Esophagus (tissue), 2 donors: ENCODE results near the gene HOXD10. TPM values are rescaled to one million over a fixed set of nuclear protein-coding genes. Genes with fewer than 3 reads are reported as not detected.

Experiments used
- H3K27ac ChIP-seq, 2 donors: one replicate each; pipeline ENCODE4 v1.5.1; 2013; ENCODE audit warnings: low read depth in 2 of 2, mild to moderate bottlenecking in 2 of 2, inconsistent platforms in 1 of 2, low read length in 1 of 2, moderate library complexity in 1 of 2
- H3K27me3 ChIP-seq, 2 donors: one replicate each; pipeline ENCODE4 v1.6.1; 2013; ENCODE audit warnings: low read length in 2 of 2, control low read depth in 1 of 2, mild to moderate bottlenecking in 1 of 2; ENCODE audit not compliant: insufficient read depth in 2 of 2, control insufficient read depth in 1 of 2
- H3K36me3 ChIP-seq, 2 donors: one replicate each; pipeline ENCODE4 v1.6.1; 2013; ENCODE audit warnings: low read length in 1 of 2; ENCODE audit not compliant: control insufficient read depth in 2 of 2, insufficient read depth in 2 of 2
- H3K4me1 ChIP-seq, 2 donors: one replicate each; pipeline ENCODE4 v1.6.1; 2013; ENCODE audit warnings: low read length in 1 of 2; ENCODE audit not compliant: control insufficient read depth in 2 of 2, insufficient read depth in 2 of 2
- H3K4me3 ChIP-seq, 2 donors: one replicate each; pipeline ENCODE4 v1.5.1; 2013; ENCODE audit warnings: low read length in 2 of 2, mild to moderate bottlenecking in 2 of 2, low read depth in 1 of 2, moderate library complexity in 1 of 2
- H3K9me3 ChIP-seq, 2 donors: one replicate each; pipeline ENCODE4 v1.6.1; 2013; ENCODE audit warnings: mild to moderate bottlenecking in 2 of 2, low read depth in 1 of 2, low read length in 1 of 2, moderate library complexity in 1 of 2; ENCODE audit not compliant: control insufficient read depth in 2 of 2, insufficient read depth in 1 of 2
- WGBS, 2 donors: extraction: QIAGEN DNeasy Blood & Tissue Kit; methylation state at CpG; one replicate each; pipeline ENCODE4 v1.1.7; 2013; 5-methylcytosine and 5-hydroxymethylcytosine counted together
- polyA plus RNA-seq, 2 donors: library from polyadenylated mRNA; stranded (reverse); fragments of 200-250 nt; gene quantifications; one replicate each; pipeline ENCODE4 v1.2.3, GENCODE V29; 2013
- donor health status: healthy with polysubstance abuse.
- donor health status: Bipolar disorder and iron deficiency.

Gene HOXD10
- polyA plus RNA-seq, 2 donors: 0.18 to 0.31 TPM

- H3K27ac ChIP-seq: no peak overlapping the region
- 7 to 10% methylated on average over 6 of the region's 6 CpGs for whole genome bisulfite sequencing, 2 donors
These were observed 27.4 kb upstream of the HOXD10 start for GRCh38 chr2:176088937-176089842.

GRCh38 chr2:176089843-176090395 lies 26.7 kb upstream of the HOXD10 start:
- Histone ChIP-seq H3K4me1 (peaks cover 8 to 15% of the 10 kb centered on the region in 2 donors), H3K27ac (no peak overlapping the region), H3K4me3 (no peak overlapping the region), H3K36me3 (no peaks in the 10 kb centered on the region), H3K9me3 (peaks cover 0 to 17% of the 10 kb centered on the region in 2 donors), H3K27me3 (peaks cover 2 to 53% of the 10 kb centered on the region in 2 donors)

More at GRCh38 chr2:176088937-176089842, 27.4 kb upstream of the HOXD10 start:
- Histone ChIP-seq H3K4me3 (no peak overlapping the region), H3K4me1 (peaks cover 8 to 15% of the 10 kb centered on the region in 2 donors), H3K36me3 (no peaks in the 10 kb centered on the region), H3K9me3 (peaks cover 0 to 16% of the 10 kb centered on the region in 2 donors), H3K27me3 (peaks cover 2 to 51% of the 10 kb centered on the region in 2 donors)

GRCh38 chr2:176090862-176091261 lies 25.7 kb upstream of the HOXD10 start:
- no peak overlapping the region for H3K4me3 ChIP-seq
- H3K27ac ChIP-seq: no peak overlapping the region
- peaks cover 8 to 14% of the 10 kb centered on the region in 2 donors for H3K4me1 ChIP-seq
- peaks cover 2 to 47% of the 10 kb centered on the region in 2 donors for H3K27me3 ChIP-seq
- no peaks in the 10 kb centered on the region for H3K36me3 ChIP-seq
- peaks cover 0 to 14% of the 10 kb centered on the region in 2 donors for H3K9me3 ChIP-seq
- WGBS, 2 donors: 25 to 30% methylated on average over 5 of the region's 5 CpGs

DNA sequence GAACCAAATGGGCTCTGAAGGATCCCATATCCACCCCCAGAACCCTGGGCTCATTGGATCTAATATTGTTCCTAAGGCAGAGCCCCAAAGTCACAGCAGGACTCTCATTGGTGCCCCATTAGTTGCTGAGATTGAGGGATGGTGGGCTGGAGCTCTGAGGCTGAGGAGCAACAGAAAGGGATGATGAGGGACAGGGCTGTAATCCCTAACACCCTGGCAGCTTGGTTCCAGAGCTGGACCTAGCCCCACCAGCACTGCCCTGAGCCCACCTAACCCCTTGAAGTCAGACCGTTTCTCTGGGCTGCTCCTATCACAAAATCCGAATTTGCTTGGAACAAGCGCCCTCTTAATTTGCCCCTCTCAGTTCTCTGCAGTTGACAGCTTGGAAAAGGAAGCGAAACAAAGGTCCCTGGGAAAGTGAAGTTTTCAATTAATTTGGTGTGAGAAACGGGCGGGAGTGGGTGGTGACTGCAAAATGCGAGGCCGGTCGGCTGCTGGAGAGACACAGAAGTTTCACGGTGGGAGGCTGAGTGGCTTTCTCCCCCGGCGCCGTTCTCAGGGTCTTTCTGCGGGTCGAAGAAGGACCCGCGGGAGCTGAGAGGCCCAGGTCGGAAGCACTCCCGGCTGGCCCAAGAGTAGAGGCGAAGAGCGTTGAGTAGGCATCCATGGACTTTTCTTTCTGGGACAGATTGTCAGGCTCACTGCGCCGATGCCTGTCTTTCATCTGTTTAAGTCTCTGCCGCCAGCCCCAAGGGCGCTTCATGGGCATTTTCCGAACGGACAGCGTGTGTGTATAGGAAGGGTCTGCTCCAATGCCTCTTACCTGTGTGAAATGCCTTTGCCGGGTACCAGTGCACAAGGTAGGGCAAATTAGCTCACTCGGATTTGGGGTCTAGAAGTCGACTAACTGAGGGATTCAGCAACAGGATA lies 25.0 kb upstream of the HOXD10 start:
- peaks cover 0 to 12% of the 10 kb centered on the region in 2 donors for H3K9me3 ChIP-seq
- H3K27ac ChIP-seq: no peak overlapping the region
- peaks cover 8 to 13% of the 10 kb centered on the region in 2 donors for H3K4me1 ChIP-seq
- no peaks in the 10 kb centered on the region for H3K36me3 ChIP-seq
- 8 to 14% methylated on average over 31 of the region's 31 CpGs for WGBS, 2 donors
- H3K27me3 ChIP-seq: peaks cover 0 to 43% of the 10 kb centered on the region in 2 donors
- H3K4me3 ChIP-seq: no peak overlapping the region

- 5% methylated on average over 51 to 95 of the region's 95 CpGs for WGBS, 2 donors
- H3K4me3 ChIP-seq: peak within 1 kb of the TSS; percentile 25 to 42
- H3K9me3 ChIP-seq: peaks cover 0 to 12% of the 10 kb centered on the region in 2 donors
- H3K4me1 ChIP-seq: peaks cover 8 to 13% of the 10 kb centered on the region in 2 donors
- no peak within 1 kb of the TSS for H3K27ac ChIP-seq
- peaks cover 0 to 49% of the 10 kb centered on the region in 2 donors for H3K27me3 ChIP-seq
- H3K36me3 ChIP-seq: no peaks in the 10 kb centered on the region
These were observed 24.1 kb upstream of the HOXD10 start, which contains the start of gene HOXD13 for GRCh38 chr2:176092270-176093144. Gene HOXD13 (plus strand): TSS chr2:176092721. CDS start chr2:176092891, 170 bp downstream.

- WGBS, 2 donors: 3 to 6% methylated on average over 51 to 53 of the region's 53 CpGs
- H3K27me3 ChIP-seq: peaks cover 0 to 48% of the 10 kb centered on the region in 2 donors
- H3K4me3 ChIP-seq: peak overlapping the region; percentile 25 to 42
- H3K4me1 ChIP-seq: peaks cover 8 to 9% of the 10 kb centered on the region in 2 donors
- no peak overlapping the region for H3K27ac ChIP-seq
- no peaks in the 10 kb centered on the region for H3K36me3 ChIP-seq
- peaks cover 0 to 9% of the 10 kb centered on the region in 2 donors for H3K9me3 ChIP-seq
These were observed 23.3 kb upstream of the HOXD10 start for GRCh38 chr2:176093145-176093897.

- Histone ChIP-seq H3K4me3 (no peak overlapping the region), H3K27ac (no peak overlapping the region), H3K36me3 (no peaks in the 10 kb centered on the region), H3K4me1 (peaks cover 8 to 11% of the 10 kb centered on the region in 2 donors), H3K9me3 (peaks cover 0 to 9% of the 10 kb centered on the region in 2 donors), H3K27me3 (peaks cover 0 to 54% of the 10 kb centered on the region in 2 donors)
- 10 to 13% methylated on average over 8 of the region's 8 CpGs for WGBS, 2 donors
These were observed 22.7 kb upstream of the HOXD10 start for GRCh38 chr2:176093898-176094249.

DNA sequence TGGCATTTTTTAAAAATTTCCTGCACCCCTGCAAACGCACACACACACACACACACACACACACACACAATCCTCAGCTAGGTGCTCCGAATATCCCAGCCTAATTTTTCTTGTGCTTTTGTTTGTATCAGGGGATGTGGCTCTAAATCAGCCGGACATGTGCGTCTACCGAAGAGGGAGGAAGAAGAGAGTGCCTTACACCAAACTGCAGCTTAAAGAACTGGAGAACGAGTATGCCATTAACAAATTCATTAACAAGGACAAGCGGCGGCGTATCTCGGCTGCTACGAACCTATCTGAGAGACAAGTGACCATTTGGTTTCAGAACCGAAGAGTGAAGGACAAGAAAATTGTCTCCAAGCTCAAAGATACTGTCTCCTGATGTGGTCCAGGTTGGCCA lies 22.2 kb upstream of the HOXD10 start:
- Histone ChIP-seq H3K9me3 (peaks cover 0 to 9% of the 10 kb centered on the region in 2 donors), H3K4me3 (no peak overlapping the region), H3K27ac (no peak overlapping the region), H3K36me3 (no peaks in the 10 kb centered on the region), H3K27me3 (peaks cover 0 to 56% of the 10 kb centered on the region in 2 donors), H3K4me1 (peaks cover 8 to 11% of the 10 kb centered on the region in 2 donors)
- 7 to 12% methylated on average over 12 of the region's 12 CpGs for WGBS, 2 donors
